GM12892 (cell line): ENCODE measurements around the gene NXNL2.
A peak's percentile ranks its signal among the peaks of the same experiment; 100 is the strongest.

ENCODE experiments used
- DNase-seq: peaks from one replicate; pipeline ENCODE4 v3.0.0; 2011; ENCODE audit not compliant: insufficient read length
- FAIRE-seq: peaks from 2 replicates; lab custom pipeline; 2011; peaks lifted over from hg19 to GRCh38; lab: Jason Lieb, UNC
- POLR2A ChIP-seq: IDR thresholded peaks from 2 replicates; pipeline ENCODE4 v1.6.1; 2011; ENCODE audit warnings: low read depth, low read length, control low read depth
- POLR2AphosphoS5 ChIP-seq: IDR thresholded peaks from 2 replicates; pipeline ENCODE4 v1.6.1; 2011; ENCODE audit warnings: low read depth, low read length, control low read depth
- TAF1 ChIP-seq: IDR thresholded peaks from 2 replicates; pipeline ENCODE4 v1.6.1; 2011; ENCODE audit warnings: low read depth, mild to moderate bottlenecking, control low read depth, low read length, borderline replicate concordance

NXNL2 gene

DNA sequence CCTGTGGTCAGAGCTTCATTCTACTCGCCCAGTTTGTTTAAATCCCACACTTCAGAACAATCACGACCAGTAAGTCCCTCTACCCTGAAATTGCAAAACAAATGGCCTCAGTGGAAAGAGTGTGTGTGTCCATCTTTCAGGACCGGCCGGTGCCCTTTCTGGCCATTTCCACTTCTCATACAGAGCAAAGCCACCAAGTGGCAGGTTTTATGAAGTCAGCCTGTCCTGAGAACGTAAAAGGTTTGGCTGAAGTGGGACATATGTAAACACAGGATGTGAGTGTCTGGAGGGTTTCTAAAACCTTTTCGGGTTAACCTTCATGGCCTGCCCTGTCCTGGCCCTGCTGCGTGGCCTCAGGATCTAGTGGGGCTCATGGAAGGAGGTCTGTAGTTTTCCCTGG lies 24.7 kb downstream of the NXNL2 start:
- DNase-seq (no peak), FAIRE-seq (no peak)
- TF ChIP-seq TAF1, result no peak
- no peak for TF ChIP-seq POLR2A
- no peak for TF ChIP-seq POLR2AphosphoS5

DNA sequence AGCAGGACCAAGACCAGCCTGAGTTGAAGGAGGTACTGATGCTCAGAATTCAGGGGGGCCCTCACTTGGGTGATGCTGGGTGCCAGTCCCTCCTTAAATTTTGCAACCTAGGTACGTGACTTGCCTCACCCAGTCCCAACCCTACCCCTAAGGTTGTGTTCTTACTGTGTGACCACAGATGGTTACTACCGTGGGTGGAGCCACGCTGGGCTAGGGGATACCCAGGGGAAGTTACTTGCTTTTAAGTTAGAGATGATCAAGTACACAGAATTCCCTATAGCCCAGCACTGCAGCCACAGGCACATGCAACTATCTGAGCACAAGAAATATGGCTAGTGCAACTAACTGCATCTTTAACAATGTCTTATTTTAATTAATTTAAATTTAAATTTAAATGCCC lies 32.9 kb downstream of the NXNL2 start:
- TF ChIP-seq POLR2AphosphoS5 (no peak), POLR2A (no peak), TAF1 (no peak)
- FAIRE-seq, result peak; percentile 82
- no peak for DNase-seq

GRCh38 chr9:88571419-88571818 lies 36.4 kb downstream of the NXNL2 start:
- FAIRE-seq (no peak), DNase-seq (no peak)
- TF ChIP-seq POLR2A (no peak), TAF1 (no peak), POLR2AphosphoS5 (no peak)

DNA sequence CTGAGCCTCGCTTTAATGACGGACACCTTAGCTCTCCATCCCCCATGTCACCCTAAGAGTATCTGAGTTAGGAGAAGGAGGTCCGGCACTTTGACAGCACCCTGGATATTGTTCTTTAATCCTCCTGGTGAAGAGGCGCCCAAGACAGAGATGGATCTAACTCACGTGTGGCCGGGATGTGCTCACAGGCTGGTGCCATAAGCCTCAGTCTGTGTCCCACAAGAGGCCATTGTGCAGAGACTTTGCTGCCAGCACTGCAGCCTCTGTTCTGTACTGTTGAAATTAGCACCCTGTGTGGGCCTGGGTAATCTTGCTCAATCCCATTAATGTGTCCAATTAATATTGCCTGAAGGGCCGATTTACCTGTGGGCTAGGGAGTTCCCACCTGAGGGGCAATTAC lies 37.7 kb downstream of the NXNL2 start:
- TF ChIP-seq POLR2AphosphoS5, result no peak
- no peak for TF ChIP-seq POLR2A
- no peak for TF ChIP-seq TAF1
- no peak for FAIRE-seq
- DNase-seq, result no peak

- TF ChIP-seq POLR2A (no peak), TAF1 (no peak), POLR2AphosphoS5 (no peak)
- FAIRE-seq, result no peak
- DNase-seq, result no peak
These were observed 40.0 kb downstream of the NXNL2 start for GRCh38 chr9:88574953-88575352.

- no peak for DNase-seq
- TF ChIP-seq POLR2AphosphoS5 (no peak), POLR2A (no peak), TAF1 (no peak)
- FAIRE-seq, result no peak
These were observed 42.5 kb downstream of the NXNL2 start for GRCh38 chr9:88577256-88578120.

- FAIRE-seq (peak; percentile 38), DNase-seq (peak; percentile 69)
- TF ChIP-seq POLR2A, result no peak
These were observed 43.4 kb downstream of the NXNL2 start for GRCh38 chr9:88578121-88579049.

GRCh38 chr9:88579050-88579715 lies 44.2 kb downstream of the NXNL2 start:
- DNase-seq, result no peak
- TF ChIP-seq POLR2A (no peak), POLR2AphosphoS5 (no peak), TAF1 (no peak)
- FAIRE-seq, result no peak

DNA sequence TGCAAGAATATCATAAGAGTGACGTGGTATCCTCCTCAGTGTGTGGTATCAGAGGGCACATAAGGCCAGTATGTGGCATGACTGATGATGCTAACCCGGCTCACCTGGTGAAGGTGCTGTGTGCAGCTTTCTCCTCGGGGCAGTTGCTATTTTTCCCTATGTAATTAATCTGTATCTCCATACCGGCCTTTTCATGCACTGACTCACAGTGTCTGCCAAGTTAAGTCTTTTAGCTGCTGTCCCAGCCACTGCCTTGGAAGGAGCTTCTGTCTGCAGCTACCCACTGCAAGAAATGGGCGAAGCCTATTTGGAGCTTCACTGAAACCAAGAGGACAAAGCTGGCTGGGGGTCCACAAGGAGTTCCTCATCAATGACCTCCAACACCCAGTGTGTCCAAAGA lies 46.0 kb downstream of the NXNL2 start:
- FAIRE-seq, result no peak
- no peak for DNase-seq
- TF ChIP-seq POLR2AphosphoS5 (no peak), TAF1 (no peak), POLR2A (no peak)

DNA sequence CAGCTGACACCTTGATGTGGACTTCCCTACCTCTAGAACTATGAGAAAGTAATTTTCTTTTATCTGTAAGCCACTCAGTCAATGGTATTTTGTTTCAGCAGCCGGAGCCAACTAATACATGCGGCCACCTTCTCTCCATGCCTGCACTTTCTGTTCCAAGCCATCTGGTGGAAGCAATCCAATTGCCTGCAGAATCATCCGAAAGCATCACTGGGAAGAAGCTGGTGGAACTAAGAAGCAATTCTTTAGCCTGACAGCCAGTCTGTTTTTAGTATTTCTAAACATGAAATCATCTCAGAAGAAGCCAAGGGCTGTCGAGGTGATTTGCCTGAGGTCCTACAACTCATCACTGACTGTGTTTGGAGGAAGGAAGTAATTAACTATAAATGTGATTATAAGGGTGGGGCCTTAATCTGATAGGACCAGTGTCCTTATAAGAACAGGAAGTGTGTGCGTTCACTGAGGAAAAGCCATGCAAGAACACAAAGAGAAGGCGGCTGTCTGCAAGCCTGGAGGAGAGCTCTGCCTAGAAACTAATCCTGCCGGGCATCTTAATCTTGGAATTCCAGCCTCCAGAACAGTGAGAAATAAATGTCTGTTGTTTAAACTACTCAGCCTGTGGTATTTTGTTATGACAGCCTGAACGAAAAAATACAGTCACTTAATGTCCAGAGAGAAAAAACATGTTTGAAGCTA lies 49.1 kb downstream of the NXNL2 start:
- no peak for TF ChIP-seq TAF1
- TF ChIP-seq POLR2A, result no peak
- no peak for TF ChIP-seq POLR2AphosphoS5
- no peak for DNase-seq
- FAIRE-seq, result no peak

GRCh38 chr9:88585426-88585825 lies 50.4 kb downstream of the NXNL2 start:
- TF ChIP-seq TAF1 (no peak), POLR2A (no peak), POLR2AphosphoS5 (no peak)
- no peak for FAIRE-seq

DNA sequence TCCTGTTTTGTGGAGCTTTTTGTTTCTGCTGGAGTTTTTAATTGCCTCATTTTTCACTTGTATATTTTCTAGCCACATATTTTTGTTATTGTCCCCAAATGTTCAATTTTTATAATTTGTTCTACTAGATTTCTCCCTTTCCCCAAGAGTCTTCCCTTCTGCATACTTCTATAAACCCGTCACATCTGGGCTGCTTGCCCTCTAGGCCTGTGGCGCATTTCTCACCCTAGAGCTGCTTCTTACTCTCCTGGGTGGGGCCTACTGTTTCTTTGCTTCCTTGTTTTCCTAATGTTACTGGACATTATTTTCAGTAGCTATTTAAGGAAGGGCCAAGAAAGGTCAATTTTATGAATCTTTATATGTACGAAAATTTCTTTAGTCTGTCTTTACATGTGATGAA lies 51.5 kb downstream of the NXNL2 start:
- DNase-seq (no peak), FAIRE-seq (no peak)

More at GRCh38 chr9:88585426-88585825, 50.4 kb downstream of the NXNL2 start:
- DNase-seq, result no peak

More for the DNA sequence above, 51.5 kb downstream of the NXNL2 start:
- no peak for TF ChIP-seq POLR2A
- TF ChIP-seq POLR2AphosphoS5, result no peak
- no peak for TF ChIP-seq TAF1
